GM18517 (cell line): ENCODE data around the gene SLC46A2.

ENCODE experiments used
- ATAC-seq: cut with Tn5 transposase; IDR thresholded peaks from one replicate; pipeline ENCODE4 v1.9.1; 2021; ENCODE audit warnings: mild to moderate bottlenecking, moderate library complexity; ENCODE audit not compliant: unreplicated experiment

The SLC46A2 gene

DNA sequence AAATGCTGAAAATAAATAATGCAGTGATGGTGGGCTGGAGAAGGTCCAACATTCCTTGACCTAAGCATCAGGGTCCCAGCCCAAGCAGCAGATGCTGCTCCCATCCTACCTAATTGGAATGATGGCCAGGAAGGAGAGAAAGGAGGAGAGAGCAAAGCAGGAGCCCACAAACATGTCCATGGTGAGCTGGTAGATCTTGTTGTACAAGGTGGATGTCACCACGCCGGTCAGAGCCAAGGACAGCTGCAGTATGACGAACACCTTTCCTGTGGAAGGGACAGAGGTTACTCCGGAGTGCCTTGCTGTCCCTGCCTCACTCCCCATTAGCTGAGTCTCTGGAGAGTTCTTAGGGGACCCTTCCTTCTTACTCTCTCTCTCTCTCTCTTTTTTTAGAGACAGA lies 4.3 kb downstream of the SLC46A2 start:
- ATAC-seq, result no peak

DNA sequence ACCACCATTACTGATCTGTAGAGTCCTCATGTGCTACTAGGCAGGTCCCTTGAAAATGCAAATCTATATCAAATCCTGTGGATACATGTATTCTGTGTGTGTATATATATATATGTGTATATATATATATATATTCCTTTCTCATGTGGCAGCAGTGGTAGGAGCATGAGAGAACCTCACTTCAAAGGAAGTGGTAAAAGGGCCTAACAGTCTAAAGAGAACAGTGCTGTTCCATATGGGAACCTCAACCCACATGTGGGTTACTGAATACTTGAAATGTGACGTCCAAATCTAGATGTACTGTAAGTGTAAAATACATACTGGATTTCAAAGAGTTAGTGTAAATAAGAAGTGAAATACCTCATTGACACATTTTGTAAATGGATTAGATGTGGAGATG lies 5.4 kb downstream of the SLC46A2 start:
- no peak for ATAC-seq

DNA sequence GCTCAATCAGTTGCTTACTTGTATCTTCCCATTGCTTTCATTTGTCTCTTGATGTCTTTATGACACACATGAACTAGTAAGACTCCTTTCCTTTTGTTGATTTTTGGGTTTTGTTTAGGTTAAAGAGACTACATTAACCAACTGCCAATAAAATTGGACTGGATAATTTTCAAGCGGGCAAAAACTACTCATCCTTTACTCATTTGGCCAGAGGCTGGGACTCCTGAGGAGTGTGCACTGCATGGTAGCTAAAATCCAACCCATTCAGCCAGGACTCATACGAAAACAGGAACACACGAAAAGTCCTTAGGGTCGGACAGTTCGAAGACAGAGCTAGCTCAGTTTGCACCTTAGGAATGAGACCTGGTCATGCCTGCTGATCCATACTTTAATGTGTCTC lies 6.0 kb downstream of the SLC46A2 start:
- ATAC-seq, result no peak

DNA sequence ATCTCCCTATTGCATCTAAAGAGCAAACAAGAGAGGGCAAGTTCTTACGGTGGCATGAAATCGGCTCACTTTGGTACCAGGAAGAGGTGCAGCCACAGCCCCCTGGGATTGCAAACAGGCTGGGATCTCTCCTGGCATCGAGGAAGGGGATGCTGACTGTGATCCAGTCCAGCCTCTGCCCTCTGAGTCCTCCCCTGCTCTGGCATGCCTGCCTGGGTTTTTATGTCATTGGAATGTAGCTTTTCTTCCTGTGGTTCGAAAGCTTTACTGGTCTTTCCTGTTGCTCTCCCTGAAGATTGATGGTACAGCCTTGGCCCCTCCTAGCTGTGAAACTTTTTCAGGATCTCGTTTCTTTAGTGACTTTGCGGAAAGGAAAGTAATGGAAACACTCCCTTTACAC lies 6.6 kb downstream of the SLC46A2 start:
- ATAC-seq, result no peak

DNA sequence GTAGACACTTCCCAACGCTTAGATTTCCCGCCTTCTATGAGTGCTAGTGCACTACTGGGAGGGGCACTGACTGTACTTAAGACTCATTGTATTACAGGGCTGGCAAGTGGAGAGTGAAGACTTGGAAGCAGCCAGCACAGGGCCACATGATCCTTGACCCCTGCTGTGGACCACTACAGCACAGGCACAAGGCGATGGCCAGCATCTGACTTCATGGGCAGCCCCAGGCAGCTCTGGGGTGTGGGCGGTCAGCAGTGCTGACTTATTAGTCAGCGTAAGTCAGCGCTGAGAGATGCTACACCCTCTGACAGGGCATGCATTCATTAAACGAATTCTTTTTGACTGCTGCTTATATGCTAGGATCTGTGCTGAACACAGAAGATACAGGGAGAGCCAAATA lies 9.3 kb downstream of the SLC46A2 start:
- no peak for ATAC-seq

DNA sequence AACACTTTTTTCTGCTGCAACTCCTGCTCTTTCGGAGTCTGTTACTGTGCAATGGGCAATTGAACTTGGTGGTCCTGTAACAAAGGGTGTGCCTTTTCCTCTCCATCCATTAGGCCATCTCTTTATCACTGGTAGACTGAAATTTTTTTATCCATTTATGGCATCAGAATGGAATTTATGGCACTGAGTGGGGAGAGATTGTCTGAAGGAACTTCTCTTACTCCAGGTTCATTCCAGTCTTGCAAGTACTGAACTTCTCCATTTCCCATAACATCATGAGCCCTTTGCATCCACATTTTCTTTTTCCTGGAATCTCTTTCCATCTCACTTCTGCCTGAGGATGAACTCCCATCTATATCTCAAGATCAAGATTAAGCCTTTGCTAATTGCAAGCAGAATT lies 10.0 kb downstream of the SLC46A2 start:
- ATAC-seq, result no peak

DNA sequence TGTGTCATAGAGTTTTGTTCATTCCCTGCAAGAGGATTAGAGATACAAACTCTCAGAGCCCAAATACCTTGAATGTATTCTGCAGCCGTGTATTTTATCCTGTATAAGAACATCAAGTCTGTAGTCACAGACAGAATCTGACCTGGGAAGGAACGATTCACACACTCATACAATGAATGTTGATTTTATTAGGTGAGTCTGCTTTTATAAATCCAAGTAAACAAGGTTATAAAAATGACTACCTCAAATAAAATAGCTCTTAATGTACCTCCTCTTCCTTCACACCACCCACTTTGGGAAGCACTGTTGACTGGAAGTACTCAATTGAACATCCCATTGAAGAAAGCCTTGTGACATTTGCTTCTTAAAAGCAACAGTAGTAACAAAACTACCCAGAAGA lies 11.9 kb downstream of the SLC46A2 start:
- ATAC-seq, result no peak

DNA sequence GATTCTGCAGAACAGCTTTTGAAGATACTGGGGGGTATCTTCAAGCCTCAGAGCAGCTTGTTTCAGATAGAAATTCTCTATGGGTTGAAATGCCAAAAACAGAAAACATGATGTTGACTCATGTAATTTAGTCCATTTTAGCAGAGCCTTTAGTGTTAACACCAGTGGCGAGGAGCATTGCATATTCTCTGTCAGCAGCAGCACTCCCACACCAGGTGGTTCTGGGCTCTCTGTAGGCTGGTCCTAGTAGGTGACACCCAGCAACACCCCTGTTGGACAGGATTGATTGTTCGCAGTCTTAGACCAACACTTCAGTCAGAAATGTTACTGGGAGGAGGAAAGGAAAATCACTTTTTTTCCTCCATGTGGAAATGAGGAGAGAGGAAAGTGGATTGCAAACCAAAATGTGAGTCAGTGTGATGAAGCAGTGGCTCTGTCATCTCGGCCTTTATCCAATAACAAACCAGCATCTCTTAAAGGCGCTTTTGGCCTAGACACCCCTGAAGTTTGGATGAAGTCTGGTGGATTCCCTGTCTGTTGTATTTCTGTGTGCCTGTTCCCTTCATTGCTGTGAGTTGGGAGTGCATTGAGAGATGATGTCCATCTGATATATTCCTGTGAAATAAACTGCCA lies 16.8 kb downstream of the SLC46A2 start:
- no peak for ATAC-seq

DNA sequence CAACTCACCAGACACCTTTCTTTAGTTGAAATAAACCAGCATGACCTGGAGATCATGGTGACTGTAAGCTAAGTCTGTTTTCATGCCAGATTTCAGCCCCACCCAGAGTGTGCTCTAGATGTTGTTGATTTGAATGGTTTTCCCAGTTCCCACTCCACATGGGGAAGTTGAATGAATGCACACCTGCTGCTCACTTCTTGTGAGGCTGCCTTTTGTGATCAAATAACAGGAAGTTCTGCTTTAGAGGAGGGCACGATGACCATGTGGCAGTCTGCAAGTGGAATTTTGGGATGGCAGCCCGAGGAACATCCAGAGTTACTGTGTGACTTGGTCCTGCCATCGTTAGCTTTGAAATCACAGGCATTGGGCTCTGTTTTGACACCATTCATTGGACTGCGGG lies 18.7 kb downstream of the SLC46A2 start:
- ATAC-seq, result no peak

DNA sequence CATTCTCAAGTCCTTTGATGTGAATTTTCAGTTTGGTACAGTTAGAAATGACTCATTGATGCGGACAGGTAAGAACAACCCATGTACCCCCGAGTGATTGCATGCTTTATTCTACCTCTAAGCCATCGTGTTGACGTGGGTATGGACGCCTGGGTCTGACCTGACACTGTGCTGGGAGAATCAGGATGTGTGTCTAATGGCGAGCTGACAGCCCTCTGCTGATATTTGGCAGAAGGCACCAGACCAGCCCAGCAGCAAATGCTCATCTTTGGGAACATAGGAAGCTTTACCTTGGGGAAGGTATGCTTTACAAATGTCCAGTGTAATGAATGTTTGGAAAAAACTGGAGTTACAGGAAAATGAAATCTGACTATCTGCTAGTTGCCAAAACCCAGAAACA lies 20.1 kb downstream of the SLC46A2 start:
- no peak for ATAC-seq

DNA sequence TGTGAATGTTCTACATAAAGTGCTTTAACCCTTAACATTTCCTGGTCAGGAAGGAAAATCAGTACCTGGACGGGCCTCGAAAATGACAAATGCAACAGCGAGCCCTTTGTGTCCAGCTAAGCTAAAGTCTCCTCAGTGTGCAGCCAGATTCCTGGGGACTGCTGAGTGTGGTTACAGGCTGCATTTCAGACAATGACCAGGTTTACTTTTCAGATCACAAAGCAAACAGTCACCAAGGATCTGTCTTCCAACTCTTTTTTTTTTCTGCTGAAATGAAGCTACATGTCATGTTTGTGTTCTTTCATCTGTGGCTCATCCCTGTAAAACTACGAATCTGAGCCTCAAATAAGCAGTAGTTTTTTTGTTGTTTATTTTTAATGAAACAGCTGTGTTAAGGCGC lies 20.8 kb downstream of the SLC46A2 start:
- ATAC-seq, result no peak

DNA sequence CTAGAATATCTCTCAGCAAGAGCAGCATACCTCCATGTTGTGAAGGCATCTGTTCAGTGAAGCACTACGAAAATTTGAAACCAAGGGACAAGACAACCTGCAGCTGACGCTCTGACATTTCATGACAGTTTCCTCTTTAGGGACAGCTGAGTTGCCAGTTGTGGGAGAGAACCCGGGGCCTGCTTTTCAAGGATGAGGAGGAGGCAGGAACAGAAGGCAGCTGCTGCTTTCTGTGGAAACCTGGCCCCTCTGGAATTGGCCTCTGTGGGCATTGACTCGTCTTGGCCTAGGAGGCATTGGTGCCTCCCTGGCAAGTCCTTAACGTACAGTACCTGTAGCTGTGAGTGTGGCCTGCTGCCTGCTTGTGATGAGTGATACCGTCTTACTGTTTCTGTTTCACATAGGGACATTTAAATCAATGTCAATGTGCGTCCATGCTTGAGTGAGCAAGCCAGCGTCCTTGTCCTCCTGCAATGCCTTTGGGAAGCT lies 21.6 kb downstream of the SLC46A2 start:
- peak; percentile 52 for ATAC-seq

DNA sequence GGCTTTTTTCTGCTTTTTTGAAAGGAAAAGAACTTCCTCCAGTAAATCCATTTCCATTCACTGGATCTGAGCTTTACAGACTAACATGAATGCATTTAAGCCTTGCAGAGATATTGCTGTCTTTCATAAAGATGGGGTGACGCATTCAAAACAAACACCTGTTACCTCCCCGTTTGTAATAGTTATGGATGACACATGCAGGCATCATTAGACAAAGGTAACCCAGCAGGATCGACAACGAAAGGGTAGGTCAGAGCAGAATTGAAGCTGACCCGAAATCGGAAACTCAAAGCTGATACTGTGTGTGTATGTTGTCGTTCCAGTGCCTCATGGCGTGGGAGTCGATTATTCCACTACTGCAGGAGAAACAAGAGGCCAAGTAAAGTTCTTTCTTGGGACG lies 22.2 kb downstream of the SLC46A2 start:
- ATAC-seq, result no peak

DNA sequence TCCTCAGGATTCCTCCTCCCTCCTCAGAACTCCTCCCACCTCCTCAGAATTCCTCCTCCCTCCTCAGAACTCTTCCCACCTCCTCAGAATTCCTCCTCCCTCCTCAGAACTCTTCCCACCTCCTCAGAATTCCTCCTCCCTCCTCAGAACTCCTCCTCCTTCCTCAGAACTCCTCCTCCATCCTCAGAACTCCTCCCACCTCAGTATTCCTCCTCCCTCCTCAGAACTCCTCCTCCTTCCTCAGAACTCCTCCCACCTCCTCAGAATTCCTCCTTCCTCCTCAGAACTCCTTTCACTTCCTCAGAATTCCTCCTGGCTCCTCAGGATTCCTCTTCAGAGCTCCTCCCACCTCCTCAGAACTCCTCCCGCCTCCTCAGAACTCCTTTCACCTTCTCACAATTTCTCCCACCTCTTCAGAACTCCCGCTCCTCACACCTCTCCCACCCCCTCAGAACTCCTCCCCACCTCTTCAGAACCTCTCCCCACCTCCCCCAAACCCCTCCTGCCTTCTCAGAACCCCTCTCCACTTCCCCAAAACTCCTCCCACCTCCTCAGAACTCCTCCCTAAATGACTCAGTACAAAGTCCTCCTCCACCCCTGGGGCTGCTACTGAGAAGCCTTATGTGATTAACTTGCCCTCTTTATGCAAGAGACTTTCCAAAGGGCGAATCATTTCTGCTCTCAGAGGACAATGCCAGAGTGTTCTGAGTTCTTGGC lies 23.2 kb downstream of the SLC46A2 start:
- no peak for ATAC-seq

DNA sequence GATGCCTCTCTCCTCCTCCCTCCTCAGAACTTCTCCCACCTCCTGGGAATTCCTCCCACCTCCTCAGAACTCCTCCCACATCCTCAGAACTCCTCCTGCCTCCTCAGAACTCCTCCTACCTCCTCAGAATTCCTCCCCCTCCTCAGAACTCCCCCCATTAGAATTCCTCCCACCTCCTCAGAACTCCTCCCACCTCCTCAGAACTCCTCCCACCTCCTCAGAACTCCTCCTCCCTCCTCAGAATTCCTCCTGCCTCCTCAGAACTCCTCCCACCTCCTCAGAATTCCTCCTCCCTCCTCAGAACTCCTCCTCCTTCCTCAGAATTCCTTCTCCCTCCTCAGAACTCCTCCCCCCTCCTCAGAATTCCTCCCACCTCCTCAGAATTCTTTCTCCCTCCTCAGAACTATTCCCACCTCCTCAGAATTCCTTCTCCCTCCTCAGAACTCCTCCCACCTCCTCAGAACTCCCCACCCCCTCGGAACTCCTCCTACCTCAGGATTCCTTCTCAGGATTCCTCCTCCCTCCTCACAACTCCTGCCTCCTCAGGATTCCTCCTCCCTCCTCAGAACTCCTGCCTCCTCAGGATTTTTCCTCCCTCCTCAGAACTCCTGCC lies 23.9 kb downstream of the SLC46A2 start:
- no peak for ATAC-seq

DNA sequence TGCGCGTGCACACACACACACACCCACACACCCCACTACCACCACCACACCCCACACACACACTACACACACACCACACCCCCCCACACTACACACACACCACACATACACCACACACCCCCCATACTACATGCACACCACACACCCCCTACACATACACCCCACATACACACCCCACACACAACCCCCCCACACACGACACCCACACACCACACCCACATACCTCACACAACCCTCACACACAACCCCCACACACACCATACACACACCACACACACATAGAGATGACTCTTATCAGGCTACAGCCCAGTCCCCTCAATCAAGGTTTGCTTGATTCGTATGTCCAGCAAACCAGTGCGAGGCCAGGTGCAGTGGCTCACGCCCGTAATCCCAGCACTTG lies 25.7 kb downstream of the SLC46A2 start:
- no peak for ATAC-seq

DNA sequence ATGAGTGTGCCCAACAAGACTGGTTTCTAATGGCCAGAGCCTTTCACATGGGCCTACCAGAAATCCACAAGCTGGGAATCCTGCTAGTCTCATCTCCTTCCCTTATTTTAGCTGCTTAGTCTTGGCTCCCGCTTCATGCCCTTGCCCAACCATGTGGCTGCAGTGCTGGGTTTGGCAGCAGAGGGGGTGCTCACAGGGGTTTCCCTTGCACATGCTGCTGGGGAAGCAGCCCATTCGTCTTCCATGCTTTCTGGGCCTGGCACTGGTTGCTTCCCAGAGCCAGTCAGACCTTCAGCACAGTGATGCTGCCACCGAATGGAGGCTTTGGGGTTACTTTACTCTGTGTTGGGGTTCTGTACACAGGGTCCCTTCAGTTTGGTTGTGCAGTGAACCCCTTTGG lies 26.3 kb downstream of the SLC46A2 start:
- ATAC-seq, result no peak

DNA sequence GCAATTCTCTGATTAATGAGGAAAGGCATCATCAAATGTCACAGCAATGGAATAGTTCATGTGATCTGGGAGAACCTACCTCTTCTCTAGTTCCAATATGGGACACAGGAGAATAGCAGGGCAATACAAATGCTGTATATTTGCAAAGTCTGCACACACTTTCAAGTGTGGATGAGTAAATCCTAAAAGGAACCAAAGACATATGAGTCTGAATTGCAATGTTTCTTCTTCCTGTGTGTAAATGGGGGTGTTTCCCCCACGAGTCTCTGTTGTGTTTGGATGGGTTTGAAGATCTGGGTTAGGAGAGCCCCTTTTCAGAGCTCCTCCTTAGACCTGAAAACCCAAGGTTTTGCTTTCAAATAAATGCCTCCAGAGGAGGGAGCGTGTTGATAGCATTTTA lies 26.9 kb downstream of the SLC46A2 start:
- ATAC-seq, result no peak

DNA sequence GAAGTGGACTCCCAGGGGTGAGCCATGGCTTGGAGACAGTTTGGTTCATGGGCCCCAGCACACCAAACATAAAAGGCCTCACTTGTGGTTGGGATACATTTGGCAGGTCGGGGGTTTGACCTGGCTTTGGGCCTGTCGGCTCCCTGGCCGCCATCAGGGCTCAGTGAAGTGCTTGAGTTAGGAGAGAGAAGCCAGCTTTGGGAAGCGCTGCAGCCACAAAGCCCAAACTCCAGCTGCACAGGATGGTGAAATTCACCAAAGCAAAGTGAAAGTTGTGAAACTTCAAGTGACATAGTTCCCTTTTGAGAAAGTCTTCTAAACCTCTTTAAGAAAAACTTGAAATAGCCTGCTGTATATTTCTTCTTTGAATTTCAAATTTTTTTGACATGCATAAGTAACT lies 27.5 kb downstream of the SLC46A2 start:
- no peak for ATAC-seq

DNA sequence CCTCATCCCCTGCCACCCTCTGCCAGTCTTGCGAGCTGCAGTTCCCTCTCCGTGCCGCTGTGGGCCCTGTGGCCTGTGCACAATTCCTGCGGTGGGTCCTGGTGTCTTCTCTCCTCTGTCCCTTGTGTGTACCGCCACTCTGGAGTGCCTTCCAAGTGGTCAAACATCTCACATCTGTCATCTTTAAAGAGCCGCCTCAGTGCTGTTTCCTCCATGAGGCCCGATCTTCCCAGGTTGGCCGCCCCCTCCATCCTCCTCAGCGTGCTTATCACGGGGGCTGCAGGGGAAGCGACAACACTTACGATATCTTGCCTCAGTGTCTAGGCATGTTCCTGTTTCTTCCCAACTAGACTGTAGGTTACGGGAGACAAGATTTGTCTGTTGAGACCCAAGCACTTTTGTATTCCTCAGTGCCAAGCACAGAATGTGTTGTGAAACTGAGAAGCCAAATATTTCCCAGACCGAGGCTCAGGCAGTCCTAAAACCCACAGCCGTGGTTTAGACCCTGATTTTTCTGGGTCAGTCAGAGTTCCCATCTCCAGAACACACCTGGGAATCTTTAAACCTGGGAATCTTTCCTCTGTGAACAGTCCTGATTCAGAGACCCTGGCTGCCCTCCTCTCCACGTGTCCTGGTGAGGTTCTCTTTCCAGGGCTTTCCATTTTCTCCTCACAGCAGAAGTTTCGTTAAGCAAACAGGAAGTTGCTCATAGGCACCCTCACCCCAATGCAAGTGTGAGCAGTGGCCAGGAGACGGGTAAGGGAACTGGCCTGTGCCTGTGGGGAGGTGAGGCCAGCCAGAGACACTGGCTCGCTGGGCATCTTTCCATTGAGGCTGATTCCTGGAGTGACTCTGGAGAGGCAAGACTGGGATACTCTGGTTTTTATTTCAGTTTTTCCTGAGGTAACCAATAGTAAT lies 28.8 kb downstream of the SLC46A2 start:
- ATAC-seq, result no peak

DNA sequence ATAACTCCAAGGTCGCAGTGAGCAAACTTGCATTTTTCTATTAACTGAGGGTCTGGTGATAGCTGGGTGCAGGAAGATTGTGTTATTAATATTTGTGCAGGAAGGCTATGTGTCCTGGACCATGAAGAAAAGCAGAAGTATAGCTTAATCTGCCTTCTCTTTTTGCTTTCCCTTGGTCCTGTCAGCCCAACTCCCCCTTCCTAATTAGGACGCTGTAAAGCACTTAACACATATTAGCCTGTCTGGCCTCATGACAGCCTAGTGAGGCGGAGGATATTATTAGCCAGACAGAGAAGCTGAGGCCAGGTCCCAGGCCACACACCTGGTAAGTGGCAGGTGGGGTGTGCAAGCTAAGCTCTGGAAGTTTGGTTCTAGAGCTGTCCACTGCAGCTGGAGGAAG lies 29.5 kb downstream of the SLC46A2 start:
- ATAC-seq, result no peak
